Esophagus (tissue), 2 donors: Measurements from ENCODE around the gene NHLRC2. TPM values are rescaled to one million over a fixed set of nuclear protein-coding genes. Genes with fewer than 3 reads are reported as not detected.

Experiments
- H3K27ac ChIP-seq, 2 donors: one replicate each; pipeline ENCODE4 v1.5.1; 2013; ENCODE audit warnings: low read depth in 2 of 2, mild to moderate bottlenecking in 2 of 2, inconsistent platforms in 1 of 2, low read length in 1 of 2, moderate library complexity in 1 of 2
- H3K27me3 ChIP-seq, 2 donors: one replicate each; pipeline ENCODE4 v1.6.1; 2013; ENCODE audit warnings: low read length in 2 of 2, control low read depth in 1 of 2, mild to moderate bottlenecking in 1 of 2; ENCODE audit not compliant: insufficient read depth in 2 of 2, control insufficient read depth in 1 of 2
- H3K36me3 ChIP-seq, 2 donors: one replicate each; pipeline ENCODE4 v1.6.1; 2013; ENCODE audit warnings: low read length in 1 of 2; ENCODE audit not compliant: control insufficient read depth in 2 of 2, insufficient read depth in 2 of 2
- H3K4me1 ChIP-seq, 2 donors: one replicate each; pipeline ENCODE4 v1.6.1; 2013; ENCODE audit warnings: low read length in 1 of 2; ENCODE audit not compliant: control insufficient read depth in 2 of 2, insufficient read depth in 2 of 2
- H3K4me3 ChIP-seq, 2 donors: one replicate each; pipeline ENCODE4 v1.5.1; 2013; ENCODE audit warnings: low read length in 2 of 2, mild to moderate bottlenecking in 2 of 2, low read depth in 1 of 2, moderate library complexity in 1 of 2
- H3K9me3 ChIP-seq, 2 donors: one replicate each; pipeline ENCODE4 v1.6.1; 2013; ENCODE audit warnings: mild to moderate bottlenecking in 2 of 2, low read depth in 1 of 2, low read length in 1 of 2, moderate library complexity in 1 of 2; ENCODE audit not compliant: control insufficient read depth in 2 of 2, insufficient read depth in 1 of 2
- WGBS, 2 donors: extraction: QIAGEN DNeasy Blood & Tissue Kit; methylation state at CpG; one replicate each; pipeline ENCODE4 v1.1.7; 2013; 5-methylcytosine and 5-hydroxymethylcytosine counted together
- polyA plus RNA-seq, 2 donors: library from polyadenylated mRNA; stranded (reverse); fragments of 200-250 nt; gene quantifications; one replicate each; pipeline ENCODE4 v1.2.3, GENCODE V29; 2013
- donor health status: healthy with polysubstance abuse.
- donor health status: Bipolar disorder and iron deficiency.

Gene NHLRC2
- polyA plus RNA-seq, 2 donors, result 3.2 to 3.7 TPM

DNA sequence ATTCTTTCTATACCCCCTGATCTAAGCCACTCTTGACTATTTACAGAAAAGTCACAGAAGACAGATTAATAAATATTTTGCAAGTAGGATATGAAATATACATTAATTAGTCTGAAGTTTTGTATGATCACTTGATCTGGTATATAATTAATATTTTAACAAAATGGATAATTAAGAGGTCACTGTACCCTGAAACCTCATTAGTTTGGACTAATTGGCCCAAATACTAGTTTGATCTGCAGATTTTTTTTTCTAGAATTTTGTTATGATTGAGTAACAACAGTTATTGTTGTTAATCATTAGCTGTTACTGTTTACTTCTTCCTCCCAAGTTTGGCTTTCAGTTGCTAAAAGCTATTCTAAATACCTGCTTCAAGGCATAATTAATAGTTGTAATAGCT is 2.7 kb downstream of the NHLRC2 start:
- Histone ChIP-seq H3K36me3 (no peaks in the 10 kb centered on the region), H3K4me3 (no peak overlapping the region), H3K27ac (no peak overlapping the region), H3K9me3 (no peaks in the 10 kb centered on the region), H3K4me1 (no peaks in the 10 kb centered on the region), H3K27me3 (no peaks in the 10 kb centered on the region)

DNA sequence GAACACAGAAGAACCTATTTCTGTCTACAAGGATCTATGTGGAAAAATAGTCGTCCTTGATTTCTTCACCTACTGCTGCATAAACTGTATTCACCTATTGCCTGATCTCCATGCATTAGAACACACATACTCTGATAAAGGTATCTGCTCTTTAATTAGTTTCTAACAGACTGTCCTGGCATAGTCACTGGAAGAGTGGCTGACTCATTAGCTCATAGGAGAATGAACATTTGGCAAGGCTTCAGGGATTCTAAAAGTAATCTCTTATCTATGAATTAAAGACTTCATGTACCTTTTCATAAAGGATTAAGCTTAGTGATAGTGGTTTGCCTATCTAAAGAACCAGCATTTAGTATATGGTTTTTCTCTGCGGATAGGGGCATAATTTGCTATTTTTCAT is 4.1 kb downstream of the NHLRC2 start:
- Histone ChIP-seq H3K36me3 (no peaks in the 10 kb centered on the region), H3K27ac (no peak overlapping the region), H3K27me3 (no peaks in the 10 kb centered on the region), H3K4me1 (no peaks in the 10 kb centered on the region), H3K9me3 (no peaks in the 10 kb centered on the region), H3K4me3 (no peak overlapping the region)
- WGBS, 2 donors, result 58 to 83% methylated on average over 2 of the region's 2 CpGs

DNA sequence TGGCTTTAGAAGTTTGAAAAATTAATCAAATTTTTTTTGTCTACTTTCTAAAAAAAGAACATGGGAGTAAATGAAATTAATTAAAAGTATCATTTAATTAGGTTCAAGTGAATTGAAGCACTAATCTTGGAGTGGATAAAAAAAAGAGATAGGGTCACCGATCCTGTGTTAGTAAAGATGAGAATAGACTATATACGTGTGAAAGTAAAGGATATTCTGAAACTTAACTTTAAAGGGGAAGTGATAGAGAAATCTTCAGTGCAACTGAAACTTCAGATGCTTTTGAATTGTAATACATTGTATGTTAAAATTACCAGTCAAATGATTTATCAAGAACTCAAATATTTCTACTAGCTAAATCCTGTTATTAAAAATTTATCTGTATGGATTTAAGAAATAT is 4.8 kb downstream of the NHLRC2 start:
- no peak overlapping the region for H3K27ac ChIP-seq
- H3K4me1 ChIP-seq, result no peaks in the 10 kb centered on the region
- 82 to 87% methylated on average over 2 of the region's 2 CpGs for WGBS, 2 donors
- H3K9me3 ChIP-seq, result no peaks in the 10 kb centered on the region
- H3K4me3 ChIP-seq, result no peak overlapping the region
- no peaks in the 10 kb centered on the region for H3K27me3 ChIP-seq
- no peaks in the 10 kb centered on the region for H3K36me3 ChIP-seq

DNA sequence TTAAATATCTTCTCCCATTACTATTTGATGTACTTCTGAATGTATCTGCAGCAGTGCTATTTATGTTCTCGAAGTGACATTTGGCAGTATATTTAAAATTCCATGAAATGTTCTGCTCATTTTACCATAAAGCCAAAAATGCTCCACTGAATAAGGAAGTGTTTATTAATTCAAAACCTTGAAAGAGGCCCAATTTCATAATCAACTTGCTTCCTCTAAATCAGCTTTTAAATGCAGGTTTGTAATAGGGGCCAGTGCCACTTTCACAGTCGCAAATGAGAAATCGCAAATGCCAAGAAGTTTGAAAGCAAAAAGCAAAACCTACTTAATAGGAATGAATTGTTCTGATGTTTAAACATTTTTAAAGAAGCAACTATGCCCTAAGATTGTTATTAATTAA is 11.4 kb downstream of the NHLRC2 start:
- WGBS, 2 donors, result 78 to 86% methylated on average over 3 of the region's 3 CpGs
- Histone ChIP-seq H3K27ac (no peak overlapping the region), H3K9me3 (no peaks in the 10 kb centered on the region), H3K36me3 (no peaks in the 10 kb centered on the region), H3K4me1 (no peaks in the 10 kb centered on the region), H3K4me3 (no peak overlapping the region), H3K27me3 (no peaks in the 10 kb centered on the region)

DNA sequence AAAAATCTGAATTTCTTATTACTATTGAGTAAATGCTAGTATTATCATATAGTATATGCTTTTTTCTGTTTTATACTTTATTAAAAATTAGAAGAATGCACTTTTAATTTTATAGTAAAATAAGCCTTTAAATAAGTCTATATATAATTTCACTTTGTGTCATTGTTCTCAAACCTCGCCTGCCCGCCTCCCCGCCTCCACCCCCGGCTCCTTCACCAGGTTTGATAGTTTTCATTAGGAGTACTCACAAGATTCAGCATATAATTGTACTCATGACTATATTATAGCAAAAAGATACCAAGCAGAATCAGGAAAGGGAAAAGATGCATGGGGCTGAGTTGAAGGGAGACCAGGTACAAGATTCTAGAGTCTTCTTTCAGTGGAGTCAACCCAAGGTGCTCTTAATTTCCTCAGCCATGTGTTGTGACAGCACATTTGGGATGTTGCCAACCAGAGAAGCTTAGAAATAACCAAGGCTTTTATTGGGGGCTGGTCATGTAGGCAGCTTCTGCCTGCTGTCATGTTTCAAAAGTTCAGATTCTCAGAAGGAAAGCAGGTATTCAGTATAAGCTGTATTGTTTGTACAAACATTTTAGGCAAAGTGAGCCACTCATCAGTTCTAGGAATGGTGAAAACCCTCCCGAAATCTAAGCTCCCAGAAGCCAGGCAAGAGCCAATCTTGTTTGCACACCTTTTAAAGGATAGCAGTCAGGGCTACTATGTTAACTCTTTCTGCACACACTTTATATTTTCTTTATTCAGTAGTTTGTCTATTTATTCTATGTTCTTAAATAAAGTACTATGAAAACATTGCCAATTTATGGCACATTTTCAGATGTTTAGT is 12.3 kb downstream of the NHLRC2 start:
- Histone ChIP-seq H3K36me3 (no peaks in the 10 kb centered on the region), H3K4me3 (no peak overlapping the region), H3K27me3 (no peaks in the 10 kb centered on the region), H3K4me1 (no peaks in the 10 kb centered on the region), H3K27ac (no peak overlapping the region), H3K9me3 (no peaks in the 10 kb centered on the region)
- WGBS, 2 donors, result 93 to 94% methylated on average over 5 of the region's 5 CpGs

DNA sequence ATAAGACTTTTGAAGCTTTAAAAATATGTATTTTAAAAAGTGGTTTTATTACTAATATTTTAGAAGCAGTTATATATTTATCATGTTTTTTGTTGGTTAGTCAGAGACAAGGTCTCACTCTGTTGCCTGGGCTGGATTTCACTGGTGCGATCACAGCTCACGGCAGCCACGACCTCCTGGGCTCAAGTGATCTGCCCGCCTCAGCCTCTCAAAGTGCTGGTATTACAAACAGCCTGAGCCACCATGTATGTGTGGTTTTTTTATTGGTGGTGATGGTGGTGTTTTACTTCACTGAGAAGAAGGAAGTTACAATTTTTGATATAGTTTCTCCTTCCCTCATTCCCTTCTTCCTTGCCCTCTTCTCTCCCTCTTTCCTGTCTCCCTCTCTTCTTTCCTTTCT is 13.4 kb downstream of the NHLRC2 start:
- H3K27me3 ChIP-seq, result no peaks in the 10 kb centered on the region
- 89 to 97% methylated on average over 4 of the region's 4 CpGs for WGBS, 2 donors

DNA sequence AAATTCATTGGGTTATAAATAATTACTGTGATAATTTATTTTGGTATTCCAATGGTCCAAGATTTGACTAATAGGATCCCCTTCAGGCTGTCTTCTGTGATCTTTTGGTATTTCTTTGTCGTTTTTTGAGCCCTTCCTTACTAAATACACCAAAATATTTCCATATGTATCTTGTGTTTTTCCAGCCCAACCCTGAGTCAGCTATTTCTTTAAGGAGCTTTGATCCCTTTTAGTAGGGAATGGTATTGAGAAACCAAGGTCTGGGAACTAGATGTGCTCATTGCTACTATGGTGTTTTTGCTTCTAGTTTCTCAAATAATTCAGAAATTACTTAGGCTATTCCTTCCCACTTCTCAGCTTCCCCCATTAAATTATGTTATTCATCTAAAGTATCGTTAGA is 15.3 kb downstream of the NHLRC2 start:
- H3K9me3 ChIP-seq, result no peaks in the 10 kb centered on the region
- no peaks in the 10 kb centered on the region for H3K27me3 ChIP-seq
- no peak overlapping the region for H3K4me3 ChIP-seq
- no peaks in the 10 kb centered on the region for H3K36me3 ChIP-seq
- 86 to 90% methylated on average over 2 of the region's 2 CpGs for WGBS, 2 donors
- H3K4me1 ChIP-seq, result no peaks in the 10 kb centered on the region
- H3K27ac ChIP-seq, result no peak overlapping the region

More for the DNA sequence above, 13.4 kb downstream of the NHLRC2 start:
- Histone ChIP-seq H3K36me3 (no peaks in the 10 kb centered on the region), H3K9me3 (no peaks in the 10 kb centered on the region), H3K27ac (no peak overlapping the region), H3K4me1 (no peaks in the 10 kb centered on the region), H3K4me3 (no peak overlapping the region)

DNA sequence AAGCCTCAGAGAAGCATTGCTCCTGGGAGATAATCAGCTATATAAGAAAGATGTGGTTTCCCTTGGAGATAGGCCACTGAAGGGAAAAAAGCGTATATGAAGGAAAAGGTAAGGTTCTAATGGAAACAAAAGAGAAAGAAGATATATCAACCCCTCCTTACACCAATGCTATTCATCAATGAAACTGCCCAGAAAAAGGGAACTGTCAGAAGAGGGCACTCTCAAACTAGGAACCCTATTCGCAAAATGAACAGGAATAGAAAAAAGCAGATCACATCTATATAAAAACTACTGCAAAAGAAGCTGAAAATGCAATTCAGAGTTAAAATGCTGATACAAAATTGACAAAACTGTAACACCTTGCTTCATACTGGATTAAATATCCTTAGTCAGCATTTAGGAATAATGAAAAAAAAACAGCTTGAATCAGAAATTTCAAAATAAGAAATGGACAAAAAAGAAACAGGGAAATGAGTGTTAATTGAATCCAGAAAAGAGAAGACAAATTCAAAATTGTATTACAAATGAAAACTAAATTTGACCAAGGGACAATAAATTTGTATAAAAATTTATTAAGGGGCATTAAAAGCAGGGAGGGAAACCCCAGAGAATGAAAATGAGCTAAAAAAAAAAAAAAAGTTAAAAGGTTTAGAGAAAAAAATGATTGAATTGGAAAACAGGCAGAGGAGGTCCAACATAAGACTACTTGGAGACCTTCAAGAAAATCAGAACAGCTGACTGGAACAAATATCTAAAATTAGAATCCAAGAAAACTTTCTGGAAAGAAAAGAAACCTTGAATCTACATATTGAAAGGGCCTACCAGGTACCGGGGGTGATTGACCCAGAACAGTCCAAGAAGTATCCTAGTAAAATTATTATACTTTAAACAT is 17.9 kb downstream of the NHLRC2 start:
- Histone ChIP-seq H3K27ac (no peak overlapping the region), H3K4me3 (no peak overlapping the region), H3K36me3 (peaks cover 0 to 4% of the 10 kb centered on the region in 2 donors), H3K27me3 (no peaks in the 10 kb centered on the region), H3K9me3 (no peaks in the 10 kb centered on the region), H3K4me1 (no peaks in the 10 kb centered on the region)
- WGBS, 2 donors, result 95 to 98% methylated on average over 3 of the region's 3 CpGs

DNA sequence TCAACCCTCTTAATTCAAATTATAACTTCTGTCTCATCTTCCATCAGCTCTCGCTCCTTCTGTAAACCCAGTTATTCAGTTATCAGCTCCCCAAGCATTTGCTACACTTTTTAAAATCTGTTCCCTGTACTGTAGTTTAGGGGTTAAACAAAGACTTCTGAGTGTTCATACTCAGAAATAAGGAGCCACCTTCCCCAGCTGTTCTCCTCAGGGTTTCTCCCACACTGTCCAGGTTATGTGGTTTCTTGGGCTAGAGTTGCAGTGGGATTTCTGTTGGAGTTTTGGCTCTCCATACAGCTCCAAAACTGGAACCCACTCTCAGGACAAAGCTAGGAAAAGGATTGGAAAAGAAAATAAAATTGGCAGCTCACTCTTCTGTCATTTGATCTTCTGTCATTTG is 20.8 kb downstream of the NHLRC2 start:
- Histone ChIP-seq H3K36me3 (peaks cover 0 to 4% of the 10 kb centered on the region in 2 donors), H3K9me3 (no peaks in the 10 kb centered on the region)
- WGBS, 2 donors, result 94 to 100% methylated on average over 1 of the region's 1 CpG

More for the DNA sequence above, 20.8 kb downstream of the NHLRC2 start:
- Histone ChIP-seq H3K27me3 (no peaks in the 10 kb centered on the region), H3K27ac (no peak overlapping the region), H3K4me1 (no peaks in the 10 kb centered on the region), H3K4me3 (no peak overlapping the region)
